ENCODE results near the gene GNAS-AS1. TPM values are rescaled to one million over a fixed set of nuclear protein-coding genes. Genes with fewer than 3 reads are reported as not detected.

The GNAS-AS1 gene
- total RNA-seq, 1 donor from 2014 or later: 1.4 TPM

DNA sequence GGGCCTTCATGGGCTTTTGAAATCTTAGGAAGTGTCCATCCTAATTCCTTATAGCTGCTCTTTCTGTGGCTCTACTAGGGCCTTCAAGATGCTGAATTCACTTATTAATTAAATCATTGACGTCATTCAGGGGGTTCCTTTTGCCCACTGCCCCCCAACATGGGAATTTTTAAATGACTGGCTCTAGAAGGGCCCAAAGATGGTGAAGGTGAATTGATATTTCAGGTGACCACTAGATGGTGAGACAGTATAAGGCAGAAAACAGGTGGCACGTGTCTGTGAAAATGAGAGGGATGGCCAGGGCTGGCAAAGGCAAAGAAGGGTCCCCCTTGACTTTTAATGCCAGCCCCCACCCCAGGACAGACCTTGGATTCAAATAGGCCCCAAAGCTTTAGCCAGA lies 13.6 kb upstream of the GNAS-AS1 start:
- Mint-ChIP-seq H3K4me1 (no peaks in the 10 kb centered on the region), H3K36me3 (ENCODE audit: low read depth) (no peaks in the 10 kb centered on the region), H3K9me3 (no peaks in the 10 kb centered on the region), H3K4me3 (no peak overlapping the region), H3K27ac (no peak overlapping the region), H3K27me3 (peaks cover 22% of the 10 kb centered on the region)
- ChIA-PET POLR2A (no interaction called here), CTCF (interaction anchor here (0.7 to 3.7 kb wide), 3 partner anchors 223 to 631 kb away, joined by 3 to 15 read pairs (median 11); no protein-coding TSS in a partner anchor)
- TF ChIP-seq, protein P1, sequence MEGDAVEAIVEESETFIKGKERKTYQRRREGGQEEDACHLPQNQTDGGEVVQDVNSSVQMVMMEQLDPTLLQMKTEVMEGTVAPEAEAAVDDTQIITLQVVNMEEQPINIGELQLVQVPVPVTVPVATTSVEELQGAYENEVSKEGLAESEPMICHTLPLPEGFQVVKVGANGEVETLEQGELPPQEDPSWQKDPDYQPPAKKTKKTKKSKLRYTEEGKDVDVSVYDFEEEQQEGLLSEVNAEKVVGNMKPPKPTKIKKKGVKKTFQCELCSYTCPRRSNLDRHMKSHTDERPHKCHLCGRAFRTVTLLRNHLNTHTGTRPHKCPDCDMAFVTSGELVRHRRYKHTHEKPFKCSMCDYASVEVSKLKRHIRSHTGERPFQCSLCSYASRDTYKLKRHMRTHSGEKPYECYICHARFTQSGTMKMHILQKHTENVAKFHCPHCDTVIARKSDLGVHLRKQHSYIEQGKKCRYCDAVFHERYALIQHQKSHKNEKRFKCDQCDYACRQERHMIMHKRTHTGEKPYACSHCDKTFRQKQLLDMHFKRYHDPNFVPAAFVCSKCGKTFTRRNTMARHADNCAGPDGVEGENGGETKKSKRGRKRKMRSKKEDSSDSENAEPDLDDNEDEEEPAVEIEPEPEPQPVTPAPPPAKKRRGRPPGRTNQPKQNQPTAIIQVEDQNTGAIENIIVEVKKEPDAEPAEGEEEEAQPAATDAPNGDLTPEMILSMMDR (IDR thresholded peaks at IDR 0.05): no peak
- intact Hi-C loops (cut with micrococcal nuclease): loop anchor here (1.0 kb wide), 2 partner anchors 358 to 632 kb away; no protein-coding TSS in a partner anchor
- no peak for DNase-seq
- peak; percentile 54 for ATAC-seq (ENCODE audit: low read depth)

DNA sequence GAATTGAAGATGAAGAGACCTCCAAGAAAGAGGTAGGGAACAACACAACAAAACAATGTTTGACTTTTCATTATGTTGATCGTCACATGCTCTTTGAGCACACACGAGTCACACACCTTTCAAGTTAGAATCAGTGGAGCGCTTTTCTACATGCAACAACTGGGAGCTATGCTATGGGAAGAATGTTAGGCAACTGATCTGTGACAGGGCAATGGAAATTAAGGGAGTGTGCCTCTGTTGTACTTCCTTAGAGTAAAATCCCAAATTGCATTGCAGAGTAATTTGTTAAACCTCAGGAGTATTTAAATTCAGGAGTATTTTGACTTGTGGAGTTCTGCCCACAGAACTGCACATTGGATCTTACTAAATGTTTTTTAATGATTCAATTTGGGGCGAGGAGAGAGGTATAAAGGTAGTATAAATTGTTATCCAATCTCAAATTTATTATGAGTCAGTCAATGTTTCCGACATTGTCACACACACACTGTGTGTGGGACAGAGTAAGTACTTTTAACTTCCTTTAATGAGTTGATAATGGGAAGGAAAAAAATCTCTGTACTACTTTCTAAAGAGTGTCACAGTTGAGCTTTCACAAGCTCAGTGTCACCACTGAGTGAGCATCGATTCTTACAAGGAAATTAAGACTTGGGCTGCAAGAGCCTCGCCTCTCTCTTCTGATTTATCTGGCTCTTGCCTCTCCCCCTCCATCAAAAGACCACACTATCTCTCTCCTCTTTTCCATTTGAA lies 12.5 kb upstream of the GNAS-AS1 start:
- H3K4me1 Mint-ChIP-seq: no peaks in the 10 kb centered on the region
- peaks cover 28% of the 10 kb centered on the region for H3K27me3 Mint-ChIP-seq
- intact Hi-C loops (cut with micrococcal nuclease): no loop called here
- TF ChIP-seq, protein P1 (IDR thresholded peaks at IDR 0.05): no peak
- no peaks in the 10 kb centered on the region for H3K9me3 Mint-ChIP-seq
- CTCF ChIA-PET: interaction anchor here (0.9 to 3.7 kb wide), 4 partner anchors 225 to 633 kb away, joined by 3 to 15 read pairs (median 4); no protein-coding TSS in a partner anchor
- H3K4me3 Mint-ChIP-seq: no peak overlapping the region
- no peak for DNase-seq
- POLR2A ChIA-PET: no interaction called here
- no peaks in the 10 kb centered on the region for H3K36me3 Mint-ChIP-seq (ENCODE audit: low read depth)
- ATAC-seq (ENCODE audit: low read depth): no peak
- H3K27ac Mint-ChIP-seq: no peak overlapping the region

DNA sequence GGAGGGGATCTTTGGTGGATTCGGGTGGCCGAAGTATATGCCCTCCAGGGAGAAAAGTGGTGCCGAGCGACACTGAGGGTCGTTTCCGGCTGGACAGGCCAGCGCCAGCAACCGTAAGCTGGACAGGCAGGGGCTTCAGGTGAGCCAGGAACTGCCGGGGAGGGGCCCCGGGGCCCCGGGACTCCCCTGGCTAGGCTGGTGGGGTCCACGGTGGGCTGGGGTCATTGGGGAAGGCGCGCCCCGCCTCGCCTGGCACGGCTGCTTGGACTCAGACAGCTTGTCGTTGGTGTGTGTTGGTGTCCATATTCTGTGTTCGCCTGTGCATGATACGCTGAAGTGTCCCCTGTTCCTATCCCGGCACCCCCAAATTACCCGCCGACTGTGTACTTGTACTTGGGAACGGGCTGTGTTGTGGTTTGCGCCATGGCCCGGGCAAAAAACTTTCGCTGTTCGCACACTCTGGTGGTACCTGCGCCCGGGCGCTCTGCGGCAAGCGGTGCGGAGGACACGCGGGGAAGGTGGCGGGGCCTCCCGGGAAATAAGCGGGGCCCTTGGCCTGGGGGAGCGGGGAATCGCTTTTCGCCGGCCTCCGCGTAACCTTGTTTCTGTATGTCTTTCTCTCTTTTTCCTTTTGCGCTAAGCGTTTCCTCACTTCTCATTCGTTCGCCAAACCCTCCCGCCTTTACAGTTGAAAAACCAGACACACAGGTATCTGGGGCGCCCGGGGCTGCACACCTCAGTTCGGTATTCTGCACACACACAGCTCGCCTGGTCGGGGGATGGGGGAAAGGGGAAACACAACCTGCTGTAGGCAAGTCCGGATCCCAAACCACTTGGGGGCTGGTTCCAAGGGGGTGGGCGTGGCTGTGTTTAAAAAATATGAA lies 5.0 kb upstream of the GNAS-AS1 start:
- DNase-seq (no peak), ATAC-seq (ENCODE audit: low read depth) (no peak)
- Mint-ChIP-seq H3K36me3 (ENCODE audit: low read depth) (no peaks in the 10 kb centered on the region), H3K27ac (no peak overlapping the region), H3K4me1 (peaks cover 28% of the 10 kb centered on the region), H3K4me3 (peak overlapping the region; percentile 50), H3K27me3 (peaks cover 43% of the 10 kb centered on the region), H3K9me3 (no peaks in the 10 kb centered on the region)
- intact Hi-C loops (cut with micrococcal nuclease): no loop called here
- TF ChIP-seq, protein P1 (IDR thresholded peaks at IDR 0.05): no peak
- ChIA-PET POLR2A (no interaction called here), CTCF (interaction anchor here (0.6 kb wide), 1 partner anchor 760 kb away, joined by 3 read pairs; no protein-coding TSS in a partner anchor)

DNA sequence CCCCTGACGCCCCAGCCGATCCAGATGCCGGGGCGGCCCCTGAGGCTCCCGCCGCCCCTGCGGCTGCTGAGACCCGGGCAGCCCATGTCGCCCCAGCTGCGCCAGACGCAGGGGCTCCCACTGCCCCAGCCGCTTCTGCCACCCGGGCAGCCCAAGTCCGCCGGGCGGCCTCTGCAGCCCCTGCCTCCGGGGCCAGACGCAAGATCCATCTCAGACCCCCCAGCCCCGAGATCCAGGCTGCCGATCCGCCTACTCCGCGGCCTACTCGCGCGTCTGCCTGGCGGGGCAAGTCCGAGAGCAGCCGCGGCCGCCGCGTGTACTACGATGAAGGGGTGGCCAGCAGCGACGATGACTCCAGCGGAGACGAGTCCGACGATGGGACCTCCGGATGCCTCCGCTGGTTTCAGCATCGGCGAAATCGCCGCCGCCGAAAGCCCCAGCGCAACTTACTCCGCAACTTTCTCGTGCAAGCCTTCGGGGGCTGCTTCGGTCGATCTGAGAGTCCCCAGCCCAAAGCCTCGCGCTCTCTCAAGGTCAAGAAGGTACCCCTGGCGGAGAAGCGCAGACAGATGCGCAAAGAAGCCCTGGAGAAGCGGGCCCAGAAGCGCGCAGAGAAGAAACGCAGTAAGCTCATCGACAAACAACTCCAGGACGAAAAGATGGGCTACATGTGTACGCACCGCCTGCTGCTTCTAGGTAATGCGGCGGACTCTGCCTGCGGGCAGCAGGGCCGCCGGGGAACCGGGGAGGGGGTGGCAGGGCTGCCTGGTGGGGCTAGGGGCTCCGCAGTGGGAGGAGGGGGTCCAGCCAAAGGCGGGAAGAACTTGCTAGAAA lies 4.2 kb upstream of the GNAS-AS1 start:
- H3K4me1 Mint-ChIP-seq: peaks cover 32% of the 10 kb centered on the region
- no peak for ATAC-seq (ENCODE audit: low read depth)
- POLR2A ChIA-PET: no interaction called here
- DNase-seq: peak; percentile 24
- intact Hi-C loops (cut with micrococcal nuclease): loop anchor here (5.0 kb wide), 1 partner anchor 203 kb away; the partner anchor contains the start of gene STX16
- peak overlapping the region; percentile 50 for H3K4me3 Mint-ChIP-seq
- no peaks in the 10 kb centered on the region for H3K36me3 Mint-ChIP-seq (ENCODE audit: low read depth)
- CTCF ChIA-PET: interaction anchor here (0.6 kb wide), 1 partner anchor 759 kb away, joined by 3 read pairs; no protein-coding TSS in a partner anchor
- H3K9me3 Mint-ChIP-seq: no peaks in the 10 kb centered on the region
- no peak overlapping the region for H3K27ac Mint-ChIP-seq
- peaks cover 37% of the 10 kb centered on the region for H3K27me3 Mint-ChIP-seq
- TF ChIP-seq, protein P1 (IDR thresholded peaks at IDR 0.05): no peak

Data from activated B cell treated with CpG ODN at 0.5 μM for 24 hours (primary cell).